GM23338 (cell line): ENCODE results near the gene ADGRB3. TPM values are rescaled to one million over a fixed set of nuclear protein-coding genes. Genes with fewer than 3 reads are reported as not detected.

Experiments used
- ATAC-seq: fragments of 200-7000 bp; cut with Tn5 transposase; 3 replicates; pipeline ENCODE4 v1.9.1; 2020
- DNase-seq: peaks from one replicate; pipeline ENCODE4 v3.0.0-alpha.2; 2015; ENCODE audit warnings: low spot score
- H2AFZ ChIP-seq: fragments of 200-600 bp; sonication (generic); 2 replicates; pipeline ENCODE4 v1.8.0; 2016; ENCODE audit warnings: antibody characterized with exemption, mild to moderate bottlenecking, moderate library complexity
- H3F3A ChIP-seq: fragments of 200-600 bp; sonication (generic); replicated peaks from 2 replicates; pipeline ENCODE4 v1.8.0; 2017; ENCODE audit warnings: antibody characterized with exemption, mixed run types, low read depth
- H3K27ac ChIP-seq: fragments of 200-600 bp; sonication (generic); 2 replicates; pipeline ENCODE4 v1.6.1; 2016; ENCODE audit warnings: low read depth
- H3K27me3 ChIP-seq: fragments of 200-600 bp; sonication (generic); 2 replicates; pipeline ENCODE4 v1.8.0; 2016; ENCODE audit warnings: mild to moderate bottlenecking, mixed run types, moderate library complexity; ENCODE audit not compliant: insufficient read depth
- H3K36me3 ChIP-seq: fragments of 200-600 bp; sonication (generic); 2 replicates; pipeline ENCODE4 v1.8.0; 2016; ENCODE audit warnings: mild to moderate bottlenecking; ENCODE audit not compliant: insufficient read depth
- H3K4me1 ChIP-seq: fragments of 200-600 bp; sonication (generic); 2 replicates; pipeline ENCODE4 v1.8.0; 2016; ENCODE audit warnings: mild to moderate bottlenecking, moderate library complexity; ENCODE audit not compliant: insufficient read depth
- H3K4me2 ChIP-seq: fragments of 200-600 bp; sonication (generic); 2 replicates; pipeline ENCODE4 v1.7.1; 2017; ENCODE audit warnings: mixed run types
- H3K4me3 ChIP-seq: fragments of 200-600 bp; sonication (generic); 2 replicates; pipeline ENCODE4 v1.6.1; 2016; ENCODE audit warnings: mixed run types
- H3K79me2 ChIP-seq: fragments of 200-600 bp; sonication (generic); replicated peaks from 2 replicates; pipeline ENCODE4 v1.8.0; 2017; ENCODE audit warnings: mild to moderate bottlenecking; ENCODE audit not compliant: insufficient read depth
- H3K9me2 ChIP-seq: fragments of 200-600 bp; sonication (generic); 2 replicates; pipeline ENCODE4 v1.8.0; 2017; ENCODE audit not compliant: insufficient read depth
- H4K20me1 ChIP-seq: fragments of 200-600 bp; sonication (generic); replicated peaks from 2 replicates; pipeline ENCODE4 v1.8.0; 2017; ENCODE audit warnings: mild to moderate bottlenecking; ENCODE audit not compliant: insufficient read depth
- H3K27ac Mint-ChIP-seq: 2 replicates; pipeline ENCODE4 v1.8.0; 2020; ENCODE audit warnings: inconsistent platforms, mild to moderate bottlenecking, moderate library complexity, mixed read lengths
- H3K27me3 Mint-ChIP-seq: 3 replicates; pipeline ENCODE4 v1.8.0; 2022; ENCODE audit warnings: low read depth, mild to moderate bottlenecking, moderate library complexity, mixed read lengths, inconsistent platforms; ENCODE audit not compliant: insufficient read depth, poor library complexity
- H3K36me3 Mint-ChIP-seq: 3 replicates; pipeline ENCODE4 v1.8.0; 2021; ENCODE audit warnings: low read depth, mild to moderate bottlenecking, inconsistent platforms, moderate library complexity, mixed read lengths
- H3K4me1 Mint-ChIP-seq: 3 replicates; pipeline ENCODE4 v1.8.0; 2020; ENCODE audit warnings: mild to moderate bottlenecking, inconsistent platforms, mixed read lengths
- H3K4me3 Mint-ChIP-seq: 3 replicates; pipeline ENCODE4 v1.8.0; 2021; ENCODE audit warnings: moderate library complexity, mild to moderate bottlenecking, inconsistent platforms, mixed read lengths
- H3K9me3 Mint-ChIP-seq: 3 replicates; pipeline ENCODE4 v1.8.0; 2020; ENCODE audit warnings: moderate library complexity, mild to moderate bottlenecking, inconsistent platforms, mixed read lengths
- EZH2 ChIP-seq: fragments of 200-600 bp; sonication (generic); IDR thresholded peaks from one replicate; pipeline ENCODE4 v1.8.0; 2017; ENCODE audit warnings: antibody characterized with exemption, mild to moderate bottlenecking, low read depth; ENCODE audit not compliant: unreplicated experiment
- JUNB ChIP-seq: IDR thresholded peaks from one replicate; pipeline ENCODE4 v1.6.1; 2016; ENCODE audit warnings: antibody characterized with exemption; ENCODE audit not compliant: unreplicated experiment
- POLR2AphosphoS5 ChIP-seq: IDR thresholded peaks from 2 replicates; pipeline ENCODE4 v1.6.1; 2016; ENCODE audit warnings: antibody characterized with exemption, low read depth
- STAT1 ChIP-seq: IDR thresholded peaks from one replicate; pipeline ENCODE4 v1.6.1; 2016; ENCODE audit warnings: antibody characterized with exemption; ENCODE audit not compliant: unreplicated experiment
- ZNF114 ChIP-seq: fragments of 250-450 bp; sonication (Bioruptor Pico); IDR thresholded peaks from 2 replicates; pipeline ENCODE4 v1.5.0; 2020; ENCODE audit warnings: mild to moderate bottlenecking, moderate library complexity
- ZNF331 ChIP-seq: fragments of 250-450 bp; sonication (Bioruptor Pico); IDR thresholded peaks from 2 replicates; pipeline ENCODE4 v1.5.0; 2020; ENCODE audit warnings: low read depth, mild to moderate bottlenecking, moderate library complexity
- polyA plus RNA-seq: library from polyadenylated mRNA; unstranded; fragments of >200 nt; fragmentation: Nextera tagmentation; extraction: Ambion mirVana; gene quantifications from 2 replicates; pipeline ENCODE4 v1.2.1, GENCODE V29; 2016
- total RNA-seq: library from RNA; depleted of rRNA; stranded (reverse); fragments of >200 nt; shearing (Covaris generic); gene quantifications from 2 replicates; pipeline ENCODE4 v1.2.3, GENCODE V29; 2014
- TF ChIP-seq, protein P1 (sequence below): fragments of 250-450 bp; sonication (Bioruptor Pico); IDR thresholded peaks from 2 replicates; pipeline ENCODE4 v1.5.0; 2020; ENCODE audit warnings: mild to moderate bottlenecking, moderate library complexity
- TF ChIP-seq, protein P2 (sequence below): IDR thresholded peaks from 2 replicates; pipeline ENCODE4 v1.6.1; 2016; ENCODE audit warnings: antibody characterized with exemption
- TF ChIP-seq, protein P3 (sequence below), 2 experiments: fragments of 200-600 bp in 1 of 2; sonication (generic) in 1 of 2; conservative IDR thresholded peaks; 2 replicates each; pipeline versions ENCODE4 v1.5.1 to v1.6.1; 2016 to 2017; ENCODE audit warnings: antibody characterized with exemption in 2 of 2, low read depth in 2 of 2, mild to moderate bottlenecking in 2 of 2, moderate library complexity in 1 of 2
- TF ChIP-seq, protein P4 (sequence below): IDR thresholded peaks from one replicate; pipeline ENCODE4 v1.6.1; 2018; ENCODE audit warnings: antibody characterized with exemption; ENCODE audit not compliant: unreplicated experiment

Gene ADGRB3
- total and polyA plus RNA-seq, 2 experiments from 2014 or later: 0.92 to 4.0 TPM

DNA sequence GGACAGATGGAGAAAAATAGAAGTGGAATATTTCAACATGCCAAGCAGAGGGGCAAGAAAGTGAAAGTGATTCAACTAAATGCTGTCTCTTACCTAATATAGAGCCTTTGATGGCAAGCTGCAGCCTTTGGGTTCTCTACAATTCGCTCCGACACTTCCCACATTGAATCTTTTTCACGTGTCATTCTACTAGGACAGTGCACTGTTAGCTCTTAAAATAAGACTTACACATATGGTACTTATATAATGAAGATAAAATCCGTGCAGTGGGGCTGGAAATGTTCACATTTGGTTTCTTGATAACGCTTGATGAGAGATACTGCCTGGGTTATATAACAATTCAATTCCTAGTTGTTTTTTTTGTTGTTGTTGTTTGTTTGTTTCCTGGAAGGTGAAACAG is 659.3 kb downstream of the ADGRB3 start (continued):
- TF ChIP-seq, protein P1, sequence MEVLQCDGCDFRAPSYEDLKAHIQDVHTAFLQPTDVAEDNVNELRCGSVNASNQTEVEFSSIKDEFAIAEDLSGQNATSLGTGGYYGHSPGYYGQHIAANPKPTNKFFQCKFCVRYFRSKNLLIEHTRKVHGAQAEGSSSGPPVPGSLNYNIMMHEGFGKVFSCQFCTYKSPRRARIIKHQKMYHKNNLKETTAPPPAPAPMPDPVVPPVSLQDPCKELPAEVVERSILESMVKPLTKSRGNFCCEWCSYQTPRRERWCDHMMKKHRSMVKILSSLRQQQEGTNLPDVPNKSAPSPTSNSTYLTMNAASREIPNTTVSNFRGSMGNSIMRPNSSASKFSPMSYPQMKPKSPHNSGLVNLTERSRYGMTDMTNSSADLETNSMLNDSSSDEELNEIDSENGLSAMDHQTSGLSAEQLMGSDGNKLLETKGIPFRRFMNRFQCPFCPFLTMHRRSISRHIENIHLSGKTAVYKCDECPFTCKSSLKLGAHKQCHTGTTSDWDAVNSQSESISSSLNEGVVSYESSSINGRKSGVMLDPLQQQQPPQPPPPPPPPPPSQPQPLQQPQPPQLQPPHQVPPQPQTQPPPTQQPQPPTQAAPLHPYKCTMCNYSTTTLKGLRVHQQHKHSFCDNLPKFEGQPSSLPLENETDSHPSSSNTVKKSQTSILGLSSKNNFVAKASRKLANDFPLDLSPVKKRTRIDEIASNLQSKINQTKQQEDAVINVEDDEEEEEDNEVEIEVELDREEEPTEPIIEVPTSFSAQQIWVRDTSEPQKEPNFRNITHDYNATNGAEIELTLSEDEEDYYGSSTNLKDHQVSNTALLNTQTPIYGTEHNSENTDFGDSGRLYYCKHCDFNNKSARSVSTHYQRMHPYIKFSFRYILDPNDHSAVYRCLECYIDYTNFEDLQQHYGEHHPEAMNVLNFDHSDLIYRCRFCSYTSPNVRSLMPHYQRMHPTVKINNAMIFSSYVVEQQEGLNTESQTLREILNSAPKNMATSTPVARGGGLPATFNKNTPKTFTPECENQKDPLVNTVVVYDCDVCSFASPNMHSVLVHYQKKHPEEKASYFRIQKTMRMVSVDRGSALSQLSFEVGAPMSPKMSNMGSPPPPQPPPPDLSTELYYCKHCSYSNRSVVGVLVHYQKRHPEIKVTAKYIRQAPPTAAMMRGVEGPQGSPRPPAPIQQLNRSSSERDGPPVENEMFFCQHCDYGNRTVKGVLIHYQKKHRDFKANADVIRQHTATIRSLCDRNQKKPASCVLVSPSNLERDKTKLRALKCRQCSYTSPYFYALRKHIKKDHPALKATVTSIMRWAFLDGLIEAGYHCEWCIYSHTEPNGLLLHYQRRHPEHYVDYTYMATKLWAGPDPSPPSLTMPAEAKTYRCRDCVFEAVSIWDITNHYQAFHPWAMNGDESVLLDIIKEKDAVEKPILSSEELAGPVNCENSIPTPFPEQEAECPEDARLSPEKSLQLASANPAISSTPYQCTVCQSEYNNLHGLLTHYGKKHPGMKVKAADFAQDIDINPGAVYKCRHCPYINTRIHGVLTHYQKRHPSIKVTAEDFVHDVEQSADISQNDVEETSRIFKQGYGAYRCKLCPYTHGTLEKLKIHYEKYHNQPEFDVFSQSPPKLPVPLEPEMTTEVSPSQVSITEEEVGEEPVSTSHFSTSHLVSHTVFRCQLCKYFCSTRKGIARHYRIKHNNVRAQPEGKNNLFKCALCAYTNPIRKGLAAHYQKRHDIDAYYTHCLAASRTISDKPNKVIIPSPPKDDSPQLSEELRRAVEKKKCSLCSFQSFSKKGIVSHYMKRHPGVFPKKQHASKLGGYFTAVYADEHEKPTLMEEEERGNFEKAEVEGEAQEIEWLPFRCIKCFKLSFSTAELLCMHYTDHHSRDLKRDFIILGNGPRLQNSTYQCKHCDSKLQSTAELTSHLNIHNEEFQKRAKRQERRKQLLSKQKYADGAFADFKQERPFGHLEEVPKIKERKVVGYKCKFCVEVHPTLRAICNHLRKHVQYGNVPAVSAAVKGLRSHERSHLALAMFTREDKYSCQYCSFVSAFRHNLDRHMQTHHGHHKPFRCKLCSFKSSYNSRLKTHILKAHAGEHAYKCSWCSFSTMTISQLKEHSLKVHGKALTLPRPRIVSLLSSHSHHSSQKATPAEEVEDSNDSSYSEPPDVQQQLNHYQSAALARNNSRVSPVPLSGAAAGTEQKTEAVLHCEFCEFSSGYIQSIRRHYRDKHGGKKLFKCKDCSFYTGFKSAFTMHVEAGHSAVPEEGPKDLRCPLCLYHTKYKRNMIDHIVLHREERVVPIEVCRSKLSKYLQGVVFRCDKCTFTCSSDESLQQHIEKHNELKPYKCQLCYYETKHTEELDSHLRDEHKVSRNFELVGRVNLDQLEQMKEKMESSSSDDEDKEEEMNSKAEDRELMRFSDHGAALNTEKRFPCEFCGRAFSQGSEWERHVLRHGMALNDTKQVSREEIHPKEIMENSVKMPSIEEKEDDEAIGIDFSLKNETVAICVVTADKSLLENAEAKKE (CRISPR knock-in tag): no peak
- TF ChIP-seq EZH2 (no peak), ZNF114 (CRISPR knock-in tag) (no peak)

DNA sequence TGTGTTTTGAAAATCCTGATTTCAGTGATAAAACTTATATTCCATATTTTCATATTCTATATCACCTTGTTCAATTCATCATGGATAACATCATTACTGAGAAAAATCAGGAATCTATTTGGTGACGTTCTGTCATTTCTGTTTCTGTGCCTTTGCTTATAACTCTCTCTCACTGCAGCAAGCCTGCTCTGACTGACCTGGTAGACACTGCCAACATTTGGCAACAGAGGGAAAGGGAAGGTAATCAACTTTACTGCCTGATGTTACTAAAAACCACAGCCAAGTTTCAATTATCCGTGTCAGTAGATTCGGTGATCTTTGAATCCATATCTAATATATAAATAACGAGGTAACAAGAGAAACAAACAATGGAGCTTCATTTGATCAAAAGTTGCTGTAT is 659.8 kb downstream of the ADGRB3 start:
- Histone ChIP-seq H3K9me2 (0 out of 2 replicates have a peak, but pooled peaks cover 6% of the 10 kb centered on the region), H3K4me1 (no peaks in the 10 kb centered on the region; the same call in 1 of the 2 replicates), H3F3A (no peaks in the 10 kb centered on the region), H3K79me2 (no peaks in the 10 kb centered on the region), H3K4me3 (no peak overlapping the region), H3K4me2 (no peak overlapping the region), H3K27me3 (no peaks in the 10 kb centered on the region), H3K27ac (no peak overlapping the region), H4K20me1 (no peaks in the 10 kb centered on the region), H3K36me3 (no peaks in the 10 kb centered on the region), H2AFZ (no peak overlapping the region)
- Mint-ChIP-seq H3K4me1 (peaks cover 7% of the 10 kb centered on the region; the same call in 1 of the 3 replicates), H3K36me3 (no peaks in the 10 kb centered on the region), H3K4me3 (no peak overlapping the region), H3K27ac (no peak overlapping the region), H3K9me3 (no peaks in the 10 kb centered on the region), H3K27me3 (no peaks in the 10 kb centered on the region)
- ATAC-seq (no peak), DNase-seq (no peak)
- TF ChIP-seq, protein P2, sequence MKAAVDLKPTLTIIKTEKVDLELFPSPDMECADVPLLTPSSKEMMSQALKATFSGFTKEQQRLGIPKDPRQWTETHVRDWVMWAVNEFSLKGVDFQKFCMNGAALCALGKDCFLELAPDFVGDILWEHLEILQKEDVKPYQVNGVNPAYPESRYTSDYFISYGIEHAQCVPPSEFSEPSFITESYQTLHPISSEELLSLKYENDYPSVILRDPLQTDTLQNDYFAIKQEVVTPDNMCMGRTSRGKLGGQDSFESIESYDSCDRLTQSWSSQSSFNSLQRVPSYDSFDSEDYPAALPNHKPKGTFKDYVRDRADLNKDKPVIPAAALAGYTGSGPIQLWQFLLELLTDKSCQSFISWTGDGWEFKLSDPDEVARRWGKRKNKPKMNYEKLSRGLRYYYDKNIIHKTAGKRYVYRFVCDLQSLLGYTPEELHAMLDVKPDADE: no peak
- TF ChIP-seq STAT1: no peak
- TF ChIP-seq, protein P3, sequence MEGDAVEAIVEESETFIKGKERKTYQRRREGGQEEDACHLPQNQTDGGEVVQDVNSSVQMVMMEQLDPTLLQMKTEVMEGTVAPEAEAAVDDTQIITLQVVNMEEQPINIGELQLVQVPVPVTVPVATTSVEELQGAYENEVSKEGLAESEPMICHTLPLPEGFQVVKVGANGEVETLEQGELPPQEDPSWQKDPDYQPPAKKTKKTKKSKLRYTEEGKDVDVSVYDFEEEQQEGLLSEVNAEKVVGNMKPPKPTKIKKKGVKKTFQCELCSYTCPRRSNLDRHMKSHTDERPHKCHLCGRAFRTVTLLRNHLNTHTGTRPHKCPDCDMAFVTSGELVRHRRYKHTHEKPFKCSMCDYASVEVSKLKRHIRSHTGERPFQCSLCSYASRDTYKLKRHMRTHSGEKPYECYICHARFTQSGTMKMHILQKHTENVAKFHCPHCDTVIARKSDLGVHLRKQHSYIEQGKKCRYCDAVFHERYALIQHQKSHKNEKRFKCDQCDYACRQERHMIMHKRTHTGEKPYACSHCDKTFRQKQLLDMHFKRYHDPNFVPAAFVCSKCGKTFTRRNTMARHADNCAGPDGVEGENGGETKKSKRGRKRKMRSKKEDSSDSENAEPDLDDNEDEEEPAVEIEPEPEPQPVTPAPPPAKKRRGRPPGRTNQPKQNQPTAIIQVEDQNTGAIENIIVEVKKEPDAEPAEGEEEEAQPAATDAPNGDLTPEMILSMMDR (conservative IDR thresholded peaks at IDR 0.05; ENCODE audit: low read depth in 2 of 2): no peak
- TF ChIP-seq, protein P4, sequence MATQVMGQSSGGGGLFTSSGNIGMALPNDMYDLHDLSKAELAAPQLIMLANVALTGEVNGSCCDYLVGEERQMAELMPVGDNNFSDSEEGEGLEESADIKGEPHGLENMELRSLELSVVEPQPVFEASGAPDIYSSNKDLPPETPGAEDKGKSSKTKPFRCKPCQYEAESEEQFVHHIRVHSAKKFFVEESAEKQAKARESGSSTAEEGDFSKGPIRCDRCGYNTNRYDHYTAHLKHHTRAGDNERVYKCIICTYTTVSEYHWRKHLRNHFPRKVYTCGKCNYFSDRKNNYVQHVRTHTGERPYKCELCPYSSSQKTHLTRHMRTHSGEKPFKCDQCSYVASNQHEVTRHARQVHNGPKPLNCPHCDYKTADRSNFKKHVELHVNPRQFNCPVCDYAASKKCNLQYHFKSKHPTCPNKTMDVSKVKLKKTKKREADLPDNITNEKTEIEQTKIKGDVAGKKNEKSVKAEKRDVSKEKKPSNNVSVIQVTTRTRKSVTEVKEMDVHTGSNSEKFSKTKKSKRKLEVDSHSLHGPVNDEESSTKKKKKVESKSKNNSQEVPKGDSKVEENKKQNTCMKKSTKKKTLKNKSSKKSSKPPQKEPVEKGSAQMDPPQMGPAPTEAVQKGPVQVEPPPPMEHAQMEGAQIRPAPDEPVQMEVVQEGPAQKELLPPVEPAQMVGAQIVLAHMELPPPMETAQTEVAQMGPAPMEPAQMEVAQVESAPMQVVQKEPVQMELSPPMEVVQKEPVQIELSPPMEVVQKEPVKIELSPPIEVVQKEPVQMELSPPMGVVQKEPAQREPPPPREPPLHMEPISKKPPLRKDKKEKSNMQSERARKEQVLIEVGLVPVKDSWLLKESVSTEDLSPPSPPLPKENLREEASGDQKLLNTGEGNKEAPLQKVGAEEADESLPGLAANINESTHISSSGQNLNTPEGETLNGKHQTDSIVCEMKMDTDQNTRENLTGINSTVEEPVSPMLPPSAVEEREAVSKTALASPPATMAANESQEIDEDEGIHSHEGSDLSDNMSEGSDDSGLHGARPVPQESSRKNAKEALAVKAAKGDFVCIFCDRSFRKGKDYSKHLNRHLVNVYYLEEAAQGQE: no peak
- no peak for TF ChIP-seq JUNB
- TF ChIP-seq POLR2AphosphoS5: no peak
- no peak for TF ChIP-seq EZH2
- no peak for TF ChIP-seq ZNF331
